Mesenteric fat pad (tissue), 1 donor: ENCODE measurements around the gene IL27RA. TPM values are rescaled to one million over a fixed set of nuclear protein-coding genes. Genes with fewer than 3 reads are reported as not detected.

Experiments used
- total RNA-seq: library from RNA; stranded (reverse); fragmentation: NEBNext Ultra II Directional; extraction: Animal tissue kit (Norgen Biotek cat#: 25700); gene quantifications from one replicate; pipeline ENCODE4 v1.2.1, GENCODE V29; 2021
- donor health status: DM: yes; HTN: yes; CAD: no.

IL27RA gene
- total RNA-seq, 1 donor from 2014 or later = 8.5 TPM

Other genes with a start within 250 kb of the IL27RA start
- 5.2 TPM for gene ZSWIM4, start 236.3 kb upstream of the IL27RA start, total RNA-seq
- not detected for gene NANOS3, start 154.6 kb upstream of the IL27RA start, total RNA-seq
- 0.67 TPM for gene BRME1, start 125.6 kb upstream of the IL27RA start, total RNA-seq
- 30.2 TPM for gene CC2D1A, start 125.6 kb upstream of the IL27RA start, total RNA-seq
- 0.93 TPM for gene PODNL1, start 93.3 kb upstream of the IL27RA start, total RNA-seq
- gene DCAF15, start 79.3 kb upstream of the IL27RA start, total RNA-seq = 17.5 TPM
- gene RFX1, start 25.4 kb upstream of the IL27RA start, total RNA-seq = 12.2 TPM
- gene RLN3, start 3.6 kb upstream of the IL27RA start, total RNA-seq = not detected
- gene PALM3, start 30.3 kb downstream of the IL27RA start, total RNA-seq = not detected
- gene MISP3, start 41.0 kb downstream of the IL27RA start, total RNA-seq = 1.7 TPM
- gene C19orf67, start 54.0 kb downstream of the IL27RA start, total RNA-seq = not detected
- gene SAMD1, start 59.0 kb downstream of the IL27RA start, total RNA-seq = 32.3 TPM
- gene PRKACA, start 86.0 kb downstream of the IL27RA start, total RNA-seq = 160 TPM
- 0.87 TPM for gene ASF1B, start 104.8 kb downstream of the IL27RA start, total RNA-seq
- 27.1 TPM for gene ADGRL1, start 174.4 kb downstream of the IL27RA start, total RNA-seq